Astrocyte (in vitro differentiated cells and primary cell): ENCODE results near the gene SLC38A4.

ENCODE experiments used
- CTCF ChIP-seq: IDR thresholded peaks from 2 replicates; pipeline ENCODE4 v1.5.1; 2011; ENCODE audit warnings: low read depth, mild to moderate bottlenecking, inconsistent platforms, low read length, moderate library complexity; ENCODE audit not compliant: insufficient read depth
- EZH2 ChIP-seq: IDR thresholded peaks from 2 replicates; pipeline ENCODE4 v1.6.1; 2012; ENCODE audit warnings: mild to moderate bottlenecking, low read length, inconsistent platforms; ENCODE audit not compliant: insufficient read depth

DNA sequence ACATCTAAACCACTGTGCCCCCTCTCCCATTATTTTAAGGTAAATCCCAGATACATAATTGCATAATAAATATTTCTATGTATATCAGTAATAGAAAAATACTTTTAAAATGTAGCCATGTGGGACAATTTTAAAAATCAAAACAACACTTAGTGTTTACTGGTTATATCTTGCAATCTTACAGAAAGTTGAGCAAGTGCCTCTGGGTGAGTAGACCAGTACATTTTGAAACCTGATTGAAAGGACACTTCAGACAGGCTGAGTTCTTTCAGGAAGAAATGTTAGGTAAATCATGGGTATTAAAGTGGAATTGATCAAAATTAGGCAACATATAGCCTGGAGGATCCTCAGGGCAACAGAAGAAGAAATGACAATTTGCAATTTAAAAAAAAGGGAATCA lies 7.2 kb downstream of the SLC38A4 start:
- TF ChIP-seq CTCF (no peak), EZH2 (no peak)
